ENCODE measurements around the gene SAP30L. TPM values are rescaled to one million over a fixed set of nuclear protein-coding genes. Genes with fewer than 3 reads are reported as not detected.

The SAP30L gene
- total RNA-seq, 1 experiment from 2014 or later = 53.0 TPM

GRCh38 chr5:154479160-154479943 lies 33.6 kb downstream of the SAP30L start:
- POLR2A ChIA-PET (ENCODE audit: unreplicated experiment) = no interaction called here
- no peak overlapping the region for H2AFZ ChIP-seq

GRCh38 chr5:154479944-154480750 lies 34.4 kb downstream of the SAP30L start:
- H3F3A ChIP-seq (ENCODE audit: insufficient read depth, low read depth) = no peaks in the 10 kb centered on the region
- no peaks in the 10 kb centered on the region for H3K79me2 ChIP-seq (ENCODE audit: low read depth)
- H3K4me1 ChIP-seq (replicated peaks; ENCODE audit: insufficient read depth) = no peaks in the 10 kb centered on the region
- H3K36me3 ChIP-seq (ENCODE audit: low read depth) = no peaks in the 10 kb centered on the region
- no peak overlapping the region for H3K27ac ChIP-seq
- TF ChIP-seq EZH2 (IDR thresholded peaks at IDR 0.05; ENCODE audit: low read depth) (no peak), CTCF (conservative IDR thresholded peaks at IDR 0.05) (no peak)
- H3K4me3 ChIP-seq = no peak overlapping the region
- no peaks in the 10 kb centered on the region for H4K20me1 ChIP-seq (ENCODE audit: insufficient read depth)
- no peak for DNase-seq
- BruUV-seq (replicated peaks) = no TSS peak
- intact Hi-C loops (cut with micrococcal nuclease; ENCODE audit: unreplicated experiment) = no loop called here
- peaks cover 62% of the 10 kb centered on the region for H3K27me3 ChIP-seq (ENCODE audit: insufficient read depth, low read depth)
- no peaks in the 10 kb centered on the region for H3K9me2 ChIP-seq (ENCODE audit: insufficient read depth)
- ChIA-PET CTCF (no interaction called here), POLR2A (ENCODE audit: unreplicated experiment) (no interaction called here)
- H3K4me2 ChIP-seq = no peak overlapping the region
- no peaks in the 10 kb centered on the region for H3K9me3 ChIP-seq (ENCODE audit: insufficient read depth, low read depth)
- no peak overlapping the region for H2AFZ ChIP-seq

More at GRCh38 chr5:154479160-154479943, 33.6 kb downstream of the SAP30L start:
- Histone ChIP-seq H3K79me2 (ENCODE audit: low read depth) (no peaks in the 10 kb centered on the region), H3K27ac (no peak overlapping the region), H3F3A (ENCODE audit: insufficient read depth, low read depth) (no peaks in the 10 kb centered on the region), H3K4me3 (no peak overlapping the region), H3K9me2 (ENCODE audit: insufficient read depth) (no peaks in the 10 kb centered on the region), H3K27me3 (ENCODE audit: insufficient read depth, low read depth) (peaks cover 61% of the 10 kb centered on the region), H3K4me1 (replicated peaks; ENCODE audit: insufficient read depth) (no peaks in the 10 kb centered on the region), H3K36me3 (ENCODE audit: low read depth) (no peaks in the 10 kb centered on the region), H3K4me2 (no peak overlapping the region), H4K20me1 (ENCODE audit: insufficient read depth) (no peaks in the 10 kb centered on the region), H3K9me3 (ENCODE audit: insufficient read depth, low read depth) (no peaks in the 10 kb centered on the region)
- intact Hi-C loops (cut with micrococcal nuclease; ENCODE audit: unreplicated experiment) = no loop called here
- no TSS peak for BruUV-seq (replicated peaks)
- DNase-seq = no peak
- CTCF ChIA-PET = no interaction called here
- no peak for TF ChIP-seq CTCF (conservative IDR thresholded peaks at IDR 0.05)
- TF ChIP-seq EZH2 (IDR thresholded peaks at IDR 0.05; ENCODE audit: low read depth) = no peak

GRCh38 chr5:154480847-154481246 lies 35.0 kb downstream of the SAP30L start:
- BruUV-seq (replicated peaks) = no TSS peak
- ChIA-PET CTCF (no interaction called here), POLR2A (ENCODE audit: unreplicated experiment) (no interaction called here)

More at GRCh38 chr5:154480847-154481246, 35.0 kb downstream of the SAP30L start:
- DNase-seq = no peak
- Histone ChIP-seq H3K4me1 (replicated peaks; ENCODE audit: insufficient read depth) (no peaks in the 10 kb centered on the region), H3K9me2 (ENCODE audit: insufficient read depth) (no peaks in the 10 kb centered on the region), H3K27ac (no peak overlapping the region), H3K27me3 (ENCODE audit: insufficient read depth, low read depth) (peaks cover 69% of the 10 kb centered on the region), H3K9me3 (ENCODE audit: insufficient read depth, low read depth) (no peaks in the 10 kb centered on the region), H3K4me2 (no peak overlapping the region), H3K79me2 (ENCODE audit: low read depth) (no peaks in the 10 kb centered on the region), H4K20me1 (ENCODE audit: insufficient read depth) (no peaks in the 10 kb centered on the region), H3F3A (ENCODE audit: insufficient read depth, low read depth) (no peaks in the 10 kb centered on the region), H3K36me3 (ENCODE audit: low read depth) (no peaks in the 10 kb centered on the region), H2AFZ (no peak overlapping the region), H3K4me3 (no peak overlapping the region)
- TF ChIP-seq CTCF (conservative IDR thresholded peaks at IDR 0.05) = no peak
- no peak for TF ChIP-seq EZH2 (IDR thresholded peaks at IDR 0.05; ENCODE audit: low read depth)
- intact Hi-C loops (cut with micrococcal nuclease; ENCODE audit: unreplicated experiment) = no loop called here

Data from PC-9 (cell line).